ENCODE data around the gene EMID1.
"Not testable (repeated sequence)": the region's sequence is repeated elsewhere in the genome, so short reads cannot be mapped to it uniquely, and the experiment has no call there.

Gene EMID1

DNA sequence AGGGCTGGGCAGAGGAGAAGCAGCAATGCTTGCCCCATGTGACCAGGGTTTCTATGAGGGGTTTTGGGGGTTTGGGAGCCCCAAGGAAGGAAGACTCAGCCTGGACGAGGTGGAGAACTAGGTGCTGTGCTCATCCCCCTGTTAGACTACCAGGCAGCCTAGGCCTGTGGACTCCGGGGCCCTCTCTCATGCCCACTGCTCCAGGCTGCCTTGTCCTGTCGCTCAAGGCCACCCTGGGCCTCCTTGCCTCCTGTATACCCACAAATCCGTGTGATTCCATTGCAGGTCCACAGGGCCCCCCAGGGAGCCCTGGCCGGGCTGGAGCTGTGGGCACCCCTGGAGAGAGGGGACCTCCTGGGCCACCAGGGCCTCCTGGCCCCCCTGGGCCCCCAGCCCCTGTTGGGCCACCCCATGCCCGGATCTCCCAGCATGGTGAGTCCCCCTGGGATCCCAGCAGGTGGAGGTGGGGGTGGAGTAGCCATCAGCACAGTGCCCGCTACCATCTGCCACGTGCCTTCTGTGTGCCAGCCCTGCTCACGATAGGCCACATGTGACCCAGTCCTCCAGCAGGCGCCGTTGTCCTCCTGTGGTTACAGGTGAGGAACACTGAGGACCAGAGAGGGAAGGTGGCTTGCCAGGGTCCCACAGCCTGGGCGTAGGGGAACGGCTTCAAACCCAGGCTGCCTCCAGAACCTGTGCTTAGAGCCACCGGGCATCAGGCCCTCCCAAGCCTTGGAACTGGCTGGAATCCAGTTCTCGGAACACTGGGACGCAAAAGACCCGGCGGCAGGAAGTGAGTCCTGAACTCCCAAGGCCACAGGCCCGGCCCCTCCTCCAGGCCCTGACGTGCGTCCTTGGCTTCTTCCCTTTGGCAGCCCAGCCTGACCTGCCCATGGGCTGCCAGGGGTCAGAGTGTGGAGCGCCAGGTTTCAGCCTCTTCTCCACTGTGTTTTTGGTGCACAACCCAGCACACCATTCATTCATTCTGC, 26.6 kb downstream of the EMID1 start:
- no peak for DNase-seq (ENCODE audit: low read depth)

DNA sequence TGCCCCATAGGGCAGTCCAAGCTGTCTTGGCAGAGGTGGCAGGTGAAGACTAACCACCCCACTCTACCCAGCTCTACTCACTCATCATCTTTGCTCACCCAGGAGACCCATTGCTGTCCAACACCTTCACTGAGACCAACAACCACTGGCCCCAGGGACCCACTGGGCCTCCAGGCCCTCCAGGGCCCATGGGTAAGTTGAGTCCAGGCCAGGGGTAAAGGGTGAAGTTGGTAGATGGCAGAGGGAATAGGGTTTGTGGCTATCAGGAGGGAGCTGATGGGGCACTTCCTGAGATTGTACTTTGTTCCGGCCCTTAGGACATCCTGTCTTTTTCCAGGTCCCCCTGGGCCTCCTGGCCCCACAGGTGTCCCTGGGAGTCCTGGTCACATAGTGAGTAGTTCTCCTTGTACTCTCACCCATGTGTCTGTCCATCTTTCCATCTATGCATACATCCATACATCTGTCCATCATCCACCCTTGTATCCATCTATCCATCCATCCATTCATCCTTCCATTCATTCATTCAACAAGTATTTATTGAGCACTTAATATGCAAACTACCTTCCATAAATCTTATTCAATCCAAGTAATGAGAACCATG, 27.7 kb downstream of the EMID1 start:
- DNase-seq (ENCODE audit: low read depth) = no peak

DNA sequence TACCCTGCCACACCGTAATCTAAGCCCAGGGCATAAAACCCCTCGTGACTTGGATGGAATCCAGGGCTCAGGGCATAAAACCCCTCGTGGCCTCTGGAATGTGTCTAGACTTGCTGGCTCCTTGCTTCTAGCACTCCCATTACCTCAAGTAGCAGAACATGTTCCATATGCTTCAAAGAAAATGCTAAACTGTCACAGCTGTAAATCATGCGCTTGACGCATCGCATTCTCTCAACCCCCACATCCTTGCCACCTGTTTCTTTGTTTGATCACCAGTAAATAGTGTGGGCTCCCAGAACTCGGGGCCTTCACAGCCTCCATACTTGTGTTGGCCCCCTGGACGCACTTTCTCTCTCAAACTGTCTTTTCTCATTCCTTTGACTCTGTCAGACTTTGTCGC, 34.8 kb downstream of the EMID1 start:
- DNase-seq (ENCODE audit: low read depth) = not testable (repeated sequence)

DNA sequence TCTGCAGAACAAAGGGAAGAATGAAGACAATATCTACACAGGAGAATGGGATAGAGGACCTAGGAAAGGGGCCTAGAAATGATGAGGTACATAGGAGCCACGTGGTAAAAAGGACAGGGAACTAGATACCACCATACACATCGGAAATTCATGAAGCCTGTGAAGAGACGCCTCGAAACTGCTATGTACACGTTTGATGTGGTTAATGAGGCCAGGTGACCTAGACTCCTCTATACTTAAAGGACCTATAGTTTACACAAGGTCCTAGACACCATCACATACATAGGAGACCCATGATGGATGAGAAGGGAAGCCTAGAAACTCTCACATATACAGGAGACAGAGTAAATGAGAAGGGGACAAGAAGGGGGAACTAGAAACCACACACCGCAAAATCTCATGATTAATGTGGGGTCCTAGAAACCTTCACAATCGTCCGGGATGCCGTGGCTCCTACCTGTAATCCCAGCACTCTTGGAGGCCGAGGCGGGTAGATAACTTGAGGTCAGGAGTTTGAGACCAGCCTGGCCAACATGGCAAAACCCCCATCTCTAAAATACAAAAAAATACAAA, 38.3 kb downstream of the EMID1 start:
- no peak for DNase-seq (ENCODE audit: low read depth)

DNA sequence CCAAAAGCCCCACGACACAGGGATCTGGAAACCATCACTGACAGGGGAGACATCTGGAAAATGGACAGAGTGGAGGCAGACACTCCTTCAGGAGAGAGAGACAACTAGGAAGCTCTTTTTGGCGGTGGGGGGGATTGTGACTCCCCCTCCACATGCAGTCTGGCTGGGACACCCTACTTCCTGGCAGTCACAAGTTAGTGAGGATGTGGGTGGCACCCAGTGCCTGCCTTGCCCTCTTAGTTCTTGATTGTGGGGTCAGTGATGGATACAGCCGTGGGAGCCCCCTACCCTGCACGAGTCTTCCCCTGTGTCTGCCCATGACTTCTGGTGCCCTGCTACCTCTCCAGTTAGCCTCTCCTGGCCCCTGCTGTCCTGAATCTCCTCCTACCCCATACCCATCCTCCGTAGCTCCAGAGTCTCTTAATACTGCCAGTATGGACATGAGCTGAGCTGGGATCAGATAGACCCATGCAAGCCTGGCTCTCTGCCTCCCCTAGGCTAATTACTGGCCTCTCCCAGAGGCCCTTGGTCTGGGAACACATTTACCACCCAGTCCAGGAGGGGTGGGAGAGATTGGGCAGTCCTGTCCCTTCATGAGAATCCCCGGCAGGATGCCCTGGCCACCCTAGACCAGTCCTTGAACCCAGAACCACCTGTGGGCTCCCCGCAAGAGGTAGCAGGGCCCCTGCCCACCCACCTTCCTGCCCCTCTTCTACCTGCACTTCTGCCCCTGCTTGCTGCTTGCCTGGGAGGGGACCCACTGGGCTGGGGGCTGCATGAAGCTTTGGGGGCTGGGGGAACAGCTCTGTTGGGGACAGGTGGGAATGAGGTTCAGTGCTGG, 39.3 kb downstream of the EMID1 start:
- DNase-seq (ENCODE audit: low read depth) = no peak

DNA sequence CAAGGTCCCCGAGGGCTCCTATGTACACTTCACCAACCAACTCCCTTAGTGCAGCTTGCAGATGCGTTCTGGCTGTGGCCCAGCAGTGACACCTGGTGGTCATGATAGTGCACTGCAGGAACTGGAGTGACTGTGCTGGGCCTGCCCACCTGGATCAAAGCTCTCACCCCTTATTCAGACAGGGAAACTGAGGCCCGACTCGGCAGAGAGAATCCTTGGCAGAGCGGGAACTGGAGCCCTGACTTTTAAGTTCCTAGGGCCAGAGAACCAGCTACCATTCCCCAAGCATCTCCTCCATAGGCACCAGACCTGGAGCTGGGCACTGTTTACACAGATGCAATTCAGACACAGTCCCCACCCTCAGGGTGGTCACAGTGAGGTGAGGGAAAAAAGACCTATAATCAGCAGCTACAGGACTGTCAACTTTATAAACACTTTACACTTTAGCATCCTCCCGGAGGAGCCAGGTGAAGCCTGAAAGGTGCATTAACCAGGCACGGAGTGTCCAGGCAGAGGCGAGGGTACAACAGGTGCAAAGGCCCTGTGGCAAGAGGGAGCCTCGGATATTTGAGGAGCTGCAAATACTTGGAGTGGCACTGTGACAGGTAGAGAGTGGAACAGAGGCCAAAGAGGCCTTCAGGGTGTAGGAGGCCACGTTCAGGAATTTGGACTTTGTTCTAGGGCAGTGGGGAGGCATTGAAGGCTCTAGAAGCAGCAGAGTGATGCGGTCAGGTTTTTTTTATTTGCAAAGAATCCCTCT, 40.1 kb downstream of the EMID1 start:
- peak; percentile 31 for DNase-seq (ENCODE audit: low read depth)

DNA sequence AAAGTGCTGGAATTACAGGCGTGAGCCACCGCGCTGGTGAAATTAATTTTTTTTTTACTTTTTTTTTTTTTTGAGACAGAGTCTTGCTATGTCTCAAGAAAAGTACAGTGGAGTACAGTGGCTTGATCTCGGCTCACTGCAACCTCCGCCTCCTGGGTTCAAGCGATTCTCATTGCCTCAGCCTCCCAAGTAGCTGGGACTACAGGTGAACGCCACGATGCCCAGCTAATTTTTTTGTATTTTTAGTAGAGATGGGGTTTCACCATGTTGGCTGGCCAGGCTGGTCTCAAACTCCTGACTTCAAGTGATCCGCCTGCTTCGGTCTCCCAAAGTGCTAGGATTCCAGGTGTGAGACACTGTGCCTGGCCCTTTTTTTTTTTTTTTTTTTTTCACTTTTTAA, 42.2 kb downstream of the EMID1 start:
- DNase-seq (ENCODE audit: low read depth) = not testable (repeated sequence)

DNA sequence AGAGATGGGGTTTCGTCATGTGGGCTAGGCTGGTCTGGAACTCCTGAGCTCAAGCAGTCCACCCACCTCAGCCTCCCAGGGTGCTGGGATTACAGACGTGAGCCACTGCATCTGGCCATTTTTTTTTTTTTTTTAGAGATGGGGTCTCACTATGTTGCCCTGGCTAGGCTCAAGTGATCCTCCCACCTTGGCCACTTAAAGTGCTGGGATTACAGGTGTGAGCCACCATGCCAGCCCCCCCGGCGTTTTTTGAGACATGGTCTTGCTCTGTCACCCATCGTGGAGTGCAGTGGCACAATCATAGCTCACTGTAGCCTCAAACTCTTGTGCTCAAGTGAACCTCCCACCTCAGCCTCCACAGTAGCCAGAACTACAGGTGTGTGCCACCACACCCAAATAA, 45.6 kb downstream of the EMID1 start:
- DNase-seq (ENCODE audit: low read depth) = no peak

DNA sequence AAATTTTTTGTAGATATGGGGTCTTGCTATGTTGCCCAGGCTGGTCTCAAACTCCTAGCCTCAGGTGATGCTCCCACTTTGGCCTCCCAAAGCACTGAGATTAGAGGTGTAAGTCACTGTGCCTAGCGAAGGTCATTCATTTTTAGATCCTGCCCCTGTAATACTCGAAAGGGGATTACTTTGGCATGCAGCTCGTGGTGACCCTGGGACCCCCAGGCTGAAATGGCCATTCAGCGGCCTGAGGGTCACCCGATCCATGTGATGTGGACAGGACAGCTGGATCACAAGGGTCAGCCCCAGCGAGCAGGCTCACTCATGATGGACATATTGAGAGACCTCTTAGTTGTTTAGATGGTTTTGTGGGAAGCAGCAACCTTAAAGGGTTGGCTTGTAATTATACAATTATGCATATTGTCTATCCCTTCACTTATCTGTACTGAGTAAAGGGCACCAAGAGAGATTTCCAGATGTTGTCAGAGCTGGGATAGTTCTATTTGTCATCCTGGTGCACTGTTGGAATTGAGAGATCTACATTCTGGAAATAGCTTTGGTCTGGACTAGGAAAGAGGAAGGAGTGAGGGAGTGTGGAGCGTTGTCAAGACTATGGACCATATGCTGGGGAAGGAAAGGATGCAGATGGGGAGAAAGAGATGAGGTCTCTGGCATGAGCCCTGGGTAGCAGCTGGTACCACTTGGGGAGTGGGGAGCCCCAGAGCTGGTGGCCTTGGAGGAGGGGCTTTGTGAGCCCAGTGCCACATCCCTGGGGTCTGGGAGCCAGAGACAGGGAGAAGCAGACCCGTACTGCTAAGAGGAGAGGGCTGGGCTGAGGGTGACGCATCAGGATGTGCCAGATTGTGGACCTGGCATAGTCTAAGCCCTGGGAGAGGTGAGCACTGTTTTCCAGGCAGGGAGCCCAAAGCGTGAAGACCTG, 46.5 kb downstream of the EMID1 start:
- DNase-seq (ENCODE audit: low read depth) = no peak

DNA sequence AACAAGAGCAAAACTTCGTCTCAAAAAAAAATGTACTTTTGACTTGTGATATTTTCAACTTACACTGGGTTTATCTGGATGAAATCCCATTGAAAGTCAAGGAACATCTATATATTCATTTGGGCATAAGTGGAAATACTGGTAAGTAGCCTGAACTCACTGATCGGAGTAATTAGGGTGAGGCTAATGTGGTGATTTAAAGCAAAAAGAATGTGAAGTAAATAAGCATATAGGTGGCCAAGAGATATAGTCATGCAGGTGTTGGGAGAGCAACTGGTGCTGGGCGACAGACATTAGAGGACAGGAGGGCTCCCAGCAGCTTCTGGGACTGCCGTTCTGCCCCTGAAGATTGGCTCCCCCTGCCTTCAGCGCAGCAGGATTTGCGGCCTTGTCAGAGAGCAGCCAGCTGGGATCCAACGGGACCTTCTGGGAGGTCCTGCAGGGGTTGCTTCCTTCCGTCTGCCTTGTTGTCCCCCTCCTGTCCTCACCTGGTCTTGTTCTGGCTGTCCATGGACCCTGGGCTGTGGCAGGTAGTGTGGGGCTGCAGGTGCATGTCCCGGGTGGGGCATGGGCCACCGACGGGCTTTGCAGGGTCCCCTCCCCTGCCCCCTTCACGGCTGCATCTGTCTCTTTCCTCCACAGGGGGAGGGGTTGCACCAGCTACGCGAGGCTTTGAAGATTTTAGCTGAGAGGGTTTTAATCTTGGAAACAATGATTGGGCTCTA, 48.0 kb downstream of the EMID1 start:
- DNase-seq (ENCODE audit: low read depth) = no peak

DNA sequence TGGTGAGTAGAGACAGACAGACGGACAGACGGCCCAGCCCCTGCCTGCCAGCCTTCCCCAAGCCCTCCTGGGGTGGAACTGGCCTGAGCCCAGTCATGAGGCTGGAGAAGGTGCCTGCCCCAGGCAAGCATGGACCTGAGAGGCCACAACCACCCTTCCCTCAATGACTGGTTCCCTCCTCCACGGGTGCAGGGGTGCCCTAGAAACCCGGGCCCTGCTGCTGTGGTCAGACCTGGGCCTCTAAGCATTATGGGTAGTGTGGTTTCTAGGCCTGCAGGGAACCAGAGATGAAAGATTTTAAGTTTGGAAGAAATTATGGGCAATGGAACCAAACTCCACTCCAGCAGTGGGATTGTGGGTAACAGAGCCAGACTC, 48.6 kb downstream of the EMID1 start:
- no peak for DNase-seq (ENCODE audit: low read depth)

DNA sequence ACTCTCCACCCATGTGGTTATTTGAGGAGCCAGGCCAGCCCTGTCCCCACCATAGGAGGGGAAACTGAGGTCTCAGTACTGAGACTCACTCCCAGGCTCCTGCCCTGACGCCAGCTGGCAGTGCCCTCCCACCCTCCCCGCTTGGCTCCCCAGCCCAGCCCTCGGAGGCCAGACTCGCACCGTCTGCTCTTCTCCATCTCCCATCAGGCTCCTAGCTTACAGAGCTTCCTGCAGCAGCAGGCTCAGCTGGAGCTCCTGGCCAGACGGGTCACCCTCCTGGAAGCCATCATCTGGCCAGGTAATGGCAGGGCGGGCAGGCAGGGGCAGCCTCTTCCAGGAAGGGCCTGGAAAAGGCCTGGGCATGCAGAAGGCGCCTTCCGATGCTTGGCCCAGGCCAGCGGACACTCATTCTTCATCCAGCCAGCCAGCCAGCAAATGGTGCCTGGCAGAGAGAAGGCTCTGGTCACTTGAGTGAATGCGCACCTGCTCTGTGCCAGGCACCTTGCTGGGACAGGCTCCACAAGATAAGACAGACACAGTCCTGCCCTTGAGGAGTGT, 49.4 kb downstream of the EMID1 start:
- no peak for DNase-seq (ENCODE audit: low read depth)

DNA sequence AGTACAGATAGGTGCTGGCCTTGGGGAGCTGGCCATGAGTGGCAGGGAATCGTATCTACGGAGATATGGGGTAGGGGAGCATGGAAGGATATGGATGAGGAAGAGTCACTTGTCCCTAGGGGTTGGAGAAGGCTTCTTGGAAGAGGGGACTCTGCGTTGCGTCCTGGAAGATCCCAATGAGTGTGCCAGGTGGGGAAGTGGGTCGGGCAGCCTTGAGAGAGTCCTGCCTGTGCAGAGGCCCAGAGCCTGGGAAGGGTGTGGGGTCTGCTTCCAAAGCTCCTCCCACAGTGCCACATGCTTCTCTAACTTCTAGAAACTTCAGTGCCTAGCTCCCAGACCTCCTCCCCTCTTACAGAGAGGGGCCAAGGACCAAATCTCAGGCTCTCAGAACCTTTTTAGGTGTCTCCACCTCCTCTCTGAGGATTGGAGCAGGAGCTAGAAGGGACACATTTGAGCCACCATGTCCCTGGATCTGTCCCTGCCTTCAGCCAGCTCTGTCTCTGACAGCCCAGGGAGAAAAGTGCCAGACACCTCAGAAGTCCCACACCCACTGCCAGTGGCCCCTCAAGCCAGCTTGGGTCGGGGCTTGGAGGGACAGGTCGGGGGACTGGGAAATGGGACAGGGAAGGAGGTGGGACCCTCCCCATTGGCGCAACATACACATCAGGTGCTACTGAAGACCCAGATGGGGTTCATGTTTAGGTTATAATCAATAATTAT, 51.1 kb downstream of the EMID1 start:
- DNase-seq (ENCODE audit: low read depth) = no peak

DNA sequence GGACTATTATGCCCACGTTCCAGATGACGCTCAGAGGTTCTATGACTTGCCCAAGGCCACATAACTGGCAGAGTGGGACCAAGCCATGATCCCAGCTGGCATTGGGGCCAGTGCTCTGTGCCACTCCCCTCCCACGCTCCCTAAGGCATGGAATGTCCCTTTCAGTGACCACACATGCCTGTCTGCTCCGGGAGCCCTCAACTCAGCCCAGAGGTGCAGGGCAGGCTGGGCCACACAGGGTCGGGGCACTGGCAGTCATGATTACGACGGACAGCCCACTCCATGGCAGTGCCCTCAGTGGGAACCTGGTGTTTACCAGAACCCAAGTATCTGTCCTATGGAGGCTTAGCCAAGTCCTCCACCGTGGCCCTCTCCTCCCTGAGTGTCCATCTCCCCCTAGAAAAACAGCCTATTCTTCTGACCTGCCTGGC, 52.1 kb downstream of the EMID1 start:
- DNase-seq (ENCODE audit: low read depth) = no peak

DNA sequence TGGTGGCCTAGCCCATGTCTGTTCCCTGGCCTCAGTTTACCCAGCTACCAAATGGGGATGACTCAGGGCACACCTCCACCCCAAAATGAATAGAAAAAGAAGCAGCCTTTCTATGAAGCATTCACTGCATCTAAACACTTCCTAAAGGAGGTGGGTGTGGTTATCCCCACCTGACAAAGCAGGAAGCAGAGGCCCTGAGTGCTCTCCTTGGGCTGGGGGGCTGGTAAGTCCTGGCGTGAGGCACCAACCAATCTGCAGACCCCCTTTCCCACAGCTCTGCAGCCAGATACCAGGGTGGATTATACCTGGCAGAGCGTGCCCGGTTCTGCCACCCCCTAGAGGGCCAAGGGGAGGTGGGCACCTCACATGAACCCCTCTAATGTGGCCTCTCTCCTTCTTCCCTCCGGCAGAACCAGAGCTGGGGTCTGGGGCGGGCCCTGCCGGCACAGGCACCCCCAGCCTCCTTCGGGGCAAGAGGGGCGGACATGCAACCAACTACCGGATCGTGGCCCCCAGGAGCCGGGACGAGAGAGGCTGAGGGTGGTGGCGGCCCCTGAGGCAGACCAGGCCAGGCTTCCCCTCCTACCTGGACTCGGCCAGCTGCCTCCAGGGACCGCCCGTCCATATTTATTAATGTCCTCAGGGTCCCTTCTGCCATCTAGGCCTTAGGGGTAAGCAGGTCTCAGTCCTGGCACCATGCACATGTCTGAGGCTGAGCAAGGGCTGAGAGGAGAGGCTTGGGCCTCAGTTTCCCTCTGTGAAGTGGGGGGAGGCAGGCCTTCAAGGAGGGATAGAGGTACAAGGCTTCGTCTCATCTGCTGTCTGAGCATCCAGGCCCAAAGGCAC, 52.9 kb downstream of the EMID1 start:
- DNase-seq (ENCODE audit: low read depth) = no peak

DNA sequence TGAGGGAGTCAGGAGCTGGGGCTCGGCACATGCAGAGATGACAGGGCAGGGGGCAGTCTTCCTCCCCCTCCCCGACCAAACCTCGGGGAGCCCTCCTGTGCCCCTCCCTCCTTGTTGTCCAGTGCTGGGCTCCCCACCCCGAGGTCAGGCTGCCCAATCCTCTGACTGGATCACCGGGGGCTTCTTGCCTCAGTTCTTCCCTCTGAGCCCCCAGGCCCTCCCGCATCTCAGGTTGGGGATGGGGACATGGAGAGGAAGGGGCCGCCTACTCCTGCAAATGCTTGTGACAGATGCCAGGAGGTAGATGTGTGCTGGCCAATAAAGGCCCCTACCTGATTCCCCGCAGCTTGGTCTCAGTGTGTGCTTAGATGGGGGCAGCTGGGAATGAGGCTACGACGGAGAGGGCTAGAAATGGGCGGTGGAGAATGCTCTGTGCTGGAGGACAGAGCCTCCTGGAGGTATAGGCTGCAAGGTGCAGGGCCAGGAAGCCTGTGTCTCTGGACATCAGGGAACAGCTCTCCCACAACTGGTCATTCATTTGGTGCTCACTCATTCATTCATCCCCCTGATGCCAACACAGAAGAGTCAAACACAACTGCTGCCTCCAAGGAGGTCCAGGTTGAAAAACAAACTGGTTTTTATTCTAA, 53.7 kb downstream of the EMID1 start:
- DNase-seq (ENCODE audit: low read depth) = no peak

DNA sequence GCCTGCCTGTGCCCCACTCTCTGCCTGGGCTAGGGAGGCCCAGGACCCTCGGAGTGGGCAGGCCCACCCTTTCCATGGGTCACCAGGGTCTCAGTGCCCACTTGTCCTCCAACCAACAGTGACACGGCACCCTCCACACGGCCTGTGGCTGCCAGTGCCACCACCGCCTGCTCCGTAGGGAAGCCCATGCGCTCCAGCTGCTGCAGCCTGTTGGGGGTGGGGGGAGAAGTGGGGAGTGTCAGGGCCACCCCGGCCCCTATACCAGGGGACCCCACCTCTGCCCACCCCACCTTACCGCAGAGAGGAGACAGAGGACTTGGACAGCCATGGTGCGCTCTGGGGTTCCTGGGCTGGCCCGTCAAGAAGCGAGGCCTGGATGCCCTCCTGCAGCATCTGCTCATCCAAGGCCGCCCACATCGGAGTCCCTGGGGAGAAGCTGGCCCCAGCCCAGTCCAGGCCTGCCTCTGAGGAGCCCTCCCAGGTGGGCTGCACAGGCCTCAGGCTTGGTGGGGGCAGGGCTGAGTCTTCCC, 54.4 kb downstream of the EMID1 start:
- DNase-seq (ENCODE audit: low read depth) = no peak

Data from stromal cell of bone marrow (primary cell).